GM23338 (cell line): Measurements from ENCODE around the gene PRUNE2. TPM values are rescaled to one million over a fixed set of nuclear protein-coding genes. Genes with fewer than 3 reads are reported as not detected.

ENCODE experiments used
- ATAC-seq: fragments of 200-7000 bp; cut with Tn5 transposase; 3 replicates; pipeline ENCODE4 v1.9.1; 2020
- DNase-seq: peaks from one replicate; pipeline ENCODE4 v3.0.0-alpha.2; 2015; ENCODE audit warnings: low spot score
- H2AFZ ChIP-seq: fragments of 200-600 bp; sonication (generic); 2 replicates; pipeline ENCODE4 v1.8.0; 2016; ENCODE audit warnings: antibody characterized with exemption, mild to moderate bottlenecking, moderate library complexity
- H3F3A ChIP-seq: fragments of 200-600 bp; sonication (generic); replicated peaks from 2 replicates; pipeline ENCODE4 v1.8.0; 2017; ENCODE audit warnings: antibody characterized with exemption, mixed run types, low read depth
- H3K27ac ChIP-seq: fragments of 200-600 bp; sonication (generic); 2 replicates; pipeline ENCODE4 v1.6.1; 2016; ENCODE audit warnings: low read depth
- H3K27me3 ChIP-seq: fragments of 200-600 bp; sonication (generic); 2 replicates; pipeline ENCODE4 v1.8.0; 2016; ENCODE audit warnings: mild to moderate bottlenecking, mixed run types, moderate library complexity; ENCODE audit not compliant: insufficient read depth
- H3K36me3 ChIP-seq: fragments of 200-600 bp; sonication (generic); 2 replicates; pipeline ENCODE4 v1.8.0; 2016; ENCODE audit warnings: mild to moderate bottlenecking; ENCODE audit not compliant: insufficient read depth
- H3K4me1 ChIP-seq: fragments of 200-600 bp; sonication (generic); 2 replicates; pipeline ENCODE4 v1.8.0; 2016; ENCODE audit warnings: mild to moderate bottlenecking, moderate library complexity; ENCODE audit not compliant: insufficient read depth
- H3K4me2 ChIP-seq: fragments of 200-600 bp; sonication (generic); 2 replicates; pipeline ENCODE4 v1.7.1; 2017; ENCODE audit warnings: mixed run types
- H3K4me3 ChIP-seq: fragments of 200-600 bp; sonication (generic); 2 replicates; pipeline ENCODE4 v1.6.1; 2016; ENCODE audit warnings: mixed run types
- H3K79me2 ChIP-seq: fragments of 200-600 bp; sonication (generic); replicated peaks from 2 replicates; pipeline ENCODE4 v1.8.0; 2017; ENCODE audit warnings: mild to moderate bottlenecking; ENCODE audit not compliant: insufficient read depth
- H3K9me2 ChIP-seq: fragments of 200-600 bp; sonication (generic); 2 replicates; pipeline ENCODE4 v1.8.0; 2017; ENCODE audit not compliant: insufficient read depth
- H4K20me1 ChIP-seq: fragments of 200-600 bp; sonication (generic); replicated peaks from 2 replicates; pipeline ENCODE4 v1.8.0; 2017; ENCODE audit warnings: mild to moderate bottlenecking; ENCODE audit not compliant: insufficient read depth
- H3K27ac Mint-ChIP-seq: 2 replicates; pipeline ENCODE4 v1.8.0; 2020; ENCODE audit warnings: inconsistent platforms, mild to moderate bottlenecking, moderate library complexity, mixed read lengths
- H3K27me3 Mint-ChIP-seq: 3 replicates; pipeline ENCODE4 v1.8.0; 2022; ENCODE audit warnings: low read depth, mild to moderate bottlenecking, moderate library complexity, mixed read lengths, inconsistent platforms; ENCODE audit not compliant: insufficient read depth, poor library complexity
- H3K36me3 Mint-ChIP-seq: 3 replicates; pipeline ENCODE4 v1.8.0; 2021; ENCODE audit warnings: low read depth, mild to moderate bottlenecking, inconsistent platforms, moderate library complexity, mixed read lengths
- H3K4me1 Mint-ChIP-seq: 3 replicates; pipeline ENCODE4 v1.8.0; 2020; ENCODE audit warnings: mild to moderate bottlenecking, inconsistent platforms, mixed read lengths
- H3K4me3 Mint-ChIP-seq: 3 replicates; pipeline ENCODE4 v1.8.0; 2021; ENCODE audit warnings: moderate library complexity, mild to moderate bottlenecking, inconsistent platforms, mixed read lengths
- H3K9me3 Mint-ChIP-seq: 3 replicates; pipeline ENCODE4 v1.8.0; 2020; ENCODE audit warnings: moderate library complexity, mild to moderate bottlenecking, inconsistent platforms, mixed read lengths
- CREB1 ChIP-seq: fragments of 250-450 bp; sonication (Bioruptor Pico); IDR thresholded peaks from 2 replicates; pipeline ENCODE4 v1.5.0; 2020; ENCODE audit warnings: low read depth, mild to moderate bottlenecking, moderate library complexity
- CTCF ChIP-seq, 2 experiments: fragments of 200-600 bp in 1 of 2; sonication (generic) in 1 of 2; conservative IDR thresholded peaks; 2 replicates each; pipeline versions ENCODE4 v1.5.1 to v1.6.1; 2016 to 2017; ENCODE audit warnings: antibody characterized with exemption in 2 of 2, low read depth in 2 of 2, mild to moderate bottlenecking in 2 of 2, moderate library complexity in 1 of 2
- EZH2phosphoT487 ChIP-seq: fragments of 200-600 bp; sonication (generic); IDR thresholded peaks from one replicate; pipeline ENCODE4 v1.8.1; 2018; ENCODE audit warnings: antibody characterized with exemption; ENCODE audit not compliant: unreplicated experiment
- NANOG ChIP-seq: IDR thresholded peaks from 2 replicates; pipeline ENCODE4 v1.6.1; 2016; ENCODE audit warnings: antibody characterized with exemption, borderline replicate concordance
- POLR2AphosphoS5 ChIP-seq: IDR thresholded peaks from 2 replicates; pipeline ENCODE4 v1.6.1; 2016; ENCODE audit warnings: antibody characterized with exemption, low read depth
- ZNF114 ChIP-seq: fragments of 250-450 bp; sonication (Bioruptor Pico); IDR thresholded peaks from 2 replicates; pipeline ENCODE4 v1.5.0; 2020; ENCODE audit warnings: mild to moderate bottlenecking, moderate library complexity
- ZNF331 ChIP-seq: fragments of 250-450 bp; sonication (Bioruptor Pico); IDR thresholded peaks from 2 replicates; pipeline ENCODE4 v1.5.0; 2020; ENCODE audit warnings: low read depth, mild to moderate bottlenecking, moderate library complexity
- ZNF462 ChIP-seq: fragments of 250-450 bp; sonication (Bioruptor Pico); IDR thresholded peaks from 2 replicates; pipeline ENCODE4 v1.5.0; 2020; ENCODE audit warnings: mild to moderate bottlenecking, moderate library complexity
- polyA plus RNA-seq: library from polyadenylated mRNA; unstranded; fragments of >200 nt; fragmentation: Nextera tagmentation; extraction: Ambion mirVana; gene quantifications from 2 replicates; pipeline ENCODE4 v1.2.1, GENCODE V29; 2016
- total RNA-seq: library from RNA; depleted of rRNA; stranded (reverse); fragments of >200 nt; shearing (Covaris generic); gene quantifications from 2 replicates; pipeline ENCODE4 v1.2.3, GENCODE V29; 2014

PRUNE2 gene
- total and polyA plus RNA-seq, 2 experiments from 2014 or later, result 10.6 to 26.5 TPM

GRCh38 chr9:76900884-76901440 is 5.0 kb downstream of the PRUNE2 start (continued):
- TF ChIP-seq ZNF462 (CRISPR knock-in tag) (no peak), CTCF (conservative IDR thresholded peaks at IDR 0.05; ENCODE audit: low read depth in 2 of 2) (no peak), EZH2phosphoT487 (no peak)

- peaks cover 21% of the 10 kb centered on the region for H3K9me2 ChIP-seq
- Mint-ChIP-seq H3K27me3 (no peaks in the 10 kb centered on the region), H3K4me3 (no peak overlapping the region), H3K27ac (no peak overlapping the region), H3K36me3 (no peaks in the 10 kb centered on the region), H3K9me3 (no peaks in the 10 kb centered on the region), H3K4me1 (peaks cover 21% of the 10 kb centered on the region)
- no peak overlapping the region for H3K27ac ChIP-seq
- ATAC-seq, result no peak
- H3K4me3 ChIP-seq, result no peak overlapping the region
- H2AFZ ChIP-seq, result no peak overlapping the region
- H3K4me1 ChIP-seq, result peaks cover 28% of the 10 kb centered on the region
- H3K4me2 ChIP-seq, result no peak overlapping the region
- H3F3A ChIP-seq, result no peaks in the 10 kb centered on the region
- H3K79me2 ChIP-seq, result peaks cover 18% of the 10 kb centered on the region
- no peaks in the 10 kb centered on the region for H4K20me1 ChIP-seq
- no peak for DNase-seq
- no peaks in the 10 kb centered on the region for H3K36me3 ChIP-seq
- H3K27me3 ChIP-seq, result no peaks in the 10 kb centered on the region
- TF ChIP-seq NANOG, result no peak
- TF ChIP-seq CREB1, result no peak
- no peak for TF ChIP-seq ZNF114 (CRISPR knock-in tag)
- no peak for TF ChIP-seq ZNF331
- no peak for TF ChIP-seq CTCF (conservative IDR thresholded peaks at IDR 0.05; ENCODE audit: low read depth in 2 of 2)
- no peak for TF ChIP-seq POLR2AphosphoS5
These were observed 7.1 kb downstream of the PRUNE2 start for GRCh38 chr9:76898786-76899185.
